ENCODE data around the gene DOCK8. TPM values are rescaled to one million over a fixed set of nuclear protein-coding genes. Genes with fewer than 3 reads are reported as not detected.

Gene DOCK8
- total RNA-seq, 1 experiment from 2014 or later = 1.4 TPM

DNA sequence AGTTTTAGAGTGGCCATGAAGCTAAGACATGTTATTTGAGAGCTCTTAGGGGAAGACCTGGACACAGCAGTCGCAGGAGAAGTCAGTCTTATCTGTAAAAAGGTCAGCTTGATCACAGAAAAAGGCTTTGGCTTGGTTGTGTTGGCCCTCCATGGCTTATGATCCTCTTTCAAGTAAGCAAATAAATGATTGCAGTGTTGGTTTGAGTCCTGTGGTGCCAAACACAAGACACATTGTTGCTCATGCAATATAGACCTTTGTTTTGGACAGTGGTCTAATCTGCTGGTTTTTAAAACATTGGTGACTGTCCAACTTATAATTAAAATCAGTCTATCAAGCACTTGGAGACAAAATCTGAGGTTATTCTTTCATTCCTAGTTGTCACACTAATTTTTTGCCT, 54.0 kb downstream of the DOCK8 start:
- no peaks in the 10 kb centered on the region; a peak in 1 of 5 replicates for H3K9me3 Mint-ChIP-seq
- no CpG with 5 or more reads among the region's 1 CpG for WGBS (ENCODE audit: extremely low coverage, insufficient read length, low lambda C conversion rate)
- H3K4me1 Mint-ChIP-seq = no peaks in the 10 kb centered on the region
- H3K27me3 ChIP-seq (ENCODE audit: insufficient read depth, low read length) = no peaks in the 10 kb centered on the region
- no peak overlapping the region for H2AK5ac ChIP-seq (ENCODE audit: insufficient read length, low read length)
- no peaks in the 10 kb centered on the region for H4K20me1 ChIP-seq (ENCODE audit: control insufficient read depth, insufficient read depth, insufficient read length)
- no peaks in the 10 kb centered on the region for H3K9me3 ChIP-seq (ENCODE audit: control insufficient read depth, low read depth, low read length)
- H3K36me3 Mint-ChIP-seq (ENCODE audit: insufficient read depth in 1 of 3, low read depth in 3 of 3) = no peaks in the 10 kb centered on the region
- H3K4me2 ChIP-seq (ENCODE audit: insufficient read depth, insufficient read length, low read length) = no peak overlapping the region
- no peak overlapping the region for H3K27ac ChIP-seq (ENCODE audit: insufficient read length, low read depth, low read length)
- no peak overlapping the region for H3K27ac Mint-ChIP-seq
- no peak overlapping the region for H2BK12ac ChIP-seq (ENCODE audit: insufficient read length, low read depth, low read length)
- no peak overlapping the region for H3K4ac ChIP-seq (ENCODE audit: low read depth, low read length)
- no peak overlapping the region for H2BK20ac ChIP-seq (ENCODE audit: low read depth, low read length, poor library complexity, severe bottlenecking)
- H4K91ac ChIP-seq (ENCODE audit: insufficient read length, low read depth, low read length) = no peak overlapping the region
- H4K8ac ChIP-seq (replicated peaks; ENCODE audit: insufficient read length, low read depth, low read length) = no peak overlapping the region
- TF ChIP-seq, protein P1, sequence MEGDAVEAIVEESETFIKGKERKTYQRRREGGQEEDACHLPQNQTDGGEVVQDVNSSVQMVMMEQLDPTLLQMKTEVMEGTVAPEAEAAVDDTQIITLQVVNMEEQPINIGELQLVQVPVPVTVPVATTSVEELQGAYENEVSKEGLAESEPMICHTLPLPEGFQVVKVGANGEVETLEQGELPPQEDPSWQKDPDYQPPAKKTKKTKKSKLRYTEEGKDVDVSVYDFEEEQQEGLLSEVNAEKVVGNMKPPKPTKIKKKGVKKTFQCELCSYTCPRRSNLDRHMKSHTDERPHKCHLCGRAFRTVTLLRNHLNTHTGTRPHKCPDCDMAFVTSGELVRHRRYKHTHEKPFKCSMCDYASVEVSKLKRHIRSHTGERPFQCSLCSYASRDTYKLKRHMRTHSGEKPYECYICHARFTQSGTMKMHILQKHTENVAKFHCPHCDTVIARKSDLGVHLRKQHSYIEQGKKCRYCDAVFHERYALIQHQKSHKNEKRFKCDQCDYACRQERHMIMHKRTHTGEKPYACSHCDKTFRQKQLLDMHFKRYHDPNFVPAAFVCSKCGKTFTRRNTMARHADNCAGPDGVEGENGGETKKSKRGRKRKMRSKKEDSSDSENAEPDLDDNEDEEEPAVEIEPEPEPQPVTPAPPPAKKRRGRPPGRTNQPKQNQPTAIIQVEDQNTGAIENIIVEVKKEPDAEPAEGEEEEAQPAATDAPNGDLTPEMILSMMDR (conservative IDR thresholded peaks at IDR 0.05) = no peak
- H3T11ph ChIP-seq (ENCODE audit: low read length) = no peak overlapping the region
- no peaks in the 10 kb centered on the region; the same call in 1 of the 2 replicates for H3K27me3 Mint-ChIP-seq (ENCODE audit: low read depth)
- H3K79me2 ChIP-seq (ENCODE audit: insufficient read depth, low read length) = no peaks in the 10 kb centered on the region
- no peaks in the 10 kb centered on the region for H3K4me1 ChIP-seq (ENCODE audit: insufficient read depth, low read length)
- H4K5ac ChIP-seq (ENCODE audit: insufficient read length, low read depth, low read length) = no peak overlapping the region
- H2BK15ac ChIP-seq (ENCODE audit: low read depth, low read length) = no peak overlapping the region
- H3K14ac ChIP-seq (ENCODE audit: insufficient read depth, low read length) = no peak overlapping the region
- H3K23ac ChIP-seq (ENCODE audit: insufficient read length, low read depth, low read length) = no peak overlapping the region
- H3K9ac ChIP-seq (ENCODE audit: extremely low read depth, insufficient read length, low read length) = no peak overlapping the region
- DNase-seq = no peak
- H2BK5ac ChIP-seq (ENCODE audit: insufficient read length, low read length) = no peak overlapping the region
- H2AFZ ChIP-seq (ENCODE audit: low read length) = no peak overlapping the region
- no peak overlapping the region for H3K4me3 Mint-ChIP-seq
- no peak overlapping the region for H2BK120ac ChIP-seq (ENCODE audit: low read depth, low read length, poor library complexity, severe bottlenecking)
- no peaks in the 10 kb centered on the region for H3K23me2 ChIP-seq (ENCODE audit: insufficient read length, low read depth, low read length, poor library complexity, severe bottlenecking)
- H3K56ac ChIP-seq (ENCODE audit: insufficient read length, low read depth, low read length) = no peak overlapping the region
- H3K18ac ChIP-seq (ENCODE audit: insufficient read length, low read depth, low read length) = no peak overlapping the region
- no peaks in the 10 kb centered on the region for H3K79me1 ChIP-seq (ENCODE audit: insufficient read depth, low read depth, low read length, poor library complexity, severe bottlenecking)
